ENCODE measurements around the gene CDH13. TPM values are rescaled to one million over a fixed set of nuclear protein-coding genes. Genes with fewer than 3 reads are reported as not detected.

CDH13 gene
- total RNA-seq, 2 experiments from 2014 or later: not detected

DNA sequence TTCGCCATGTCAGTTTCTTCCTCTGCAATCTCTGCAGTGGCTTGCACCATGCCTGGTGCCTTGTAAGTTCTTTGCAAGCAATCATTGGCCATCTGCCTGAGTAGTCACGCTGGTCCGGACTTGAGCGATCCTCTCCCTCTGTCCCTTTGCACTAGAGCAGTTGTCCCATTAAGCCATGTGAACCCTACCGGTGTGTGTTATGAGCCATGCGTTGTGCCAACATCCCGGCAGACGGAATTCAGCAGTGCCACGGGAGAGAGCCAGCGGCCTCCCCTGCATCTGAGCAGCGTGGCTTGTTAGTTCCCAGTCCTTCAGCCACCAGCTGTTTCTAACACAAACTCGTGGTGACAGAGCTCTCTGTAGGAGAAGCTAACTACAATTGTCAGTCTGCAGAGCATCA lies 905.9 kb downstream of the CDH13 start:
- Mint-ChIP-seq H3K4me3 (no peak overlapping the region), H3K4me1 (no peaks in the 10 kb centered on the region), H3K27ac (no peak overlapping the region), H3K9me3 (ENCODE audit: low read depth) (peaks cover 10% of the 10 kb centered on the region), H3K36me3 (no peaks in the 10 kb centered on the region), H3K27me3 (no peaks in the 10 kb centered on the region)
- ATAC-seq (no peak), DNase-seq (no peak)
- CTCF ChIA-PET: no interaction called here

DNA sequence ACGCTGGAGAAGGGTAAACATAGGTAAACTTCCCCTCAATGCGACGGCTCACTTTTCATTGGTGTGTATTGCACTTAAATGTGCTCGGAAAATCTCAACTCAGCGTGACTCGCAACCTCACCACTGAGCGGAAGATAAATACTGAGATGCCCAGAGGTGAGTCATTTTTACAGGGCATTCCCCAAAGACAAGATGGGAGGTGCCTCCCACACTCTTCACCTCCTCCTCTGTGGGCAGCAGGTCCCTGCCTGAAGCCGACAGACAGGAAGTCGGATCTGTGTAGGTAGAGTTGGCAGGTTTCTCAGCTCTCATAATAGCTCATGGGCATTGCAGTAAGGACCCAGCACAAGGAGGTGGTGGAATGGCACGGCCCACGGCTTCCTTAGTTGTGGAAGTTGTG lies 906.4 kb downstream of the CDH13 start:
- Mint-ChIP-seq H3K4me1 (no peaks in the 10 kb centered on the region), H3K4me3 (no peak overlapping the region), H3K27me3 (no peaks in the 10 kb centered on the region), H3K9me3 (ENCODE audit: low read depth) (peaks cover 10% of the 10 kb centered on the region), H3K27ac (no peak overlapping the region), H3K36me3 (no peaks in the 10 kb centered on the region)
- ATAC-seq: no peak
- CTCF ChIA-PET: no interaction called here
- DNase-seq: no peak

DNA sequence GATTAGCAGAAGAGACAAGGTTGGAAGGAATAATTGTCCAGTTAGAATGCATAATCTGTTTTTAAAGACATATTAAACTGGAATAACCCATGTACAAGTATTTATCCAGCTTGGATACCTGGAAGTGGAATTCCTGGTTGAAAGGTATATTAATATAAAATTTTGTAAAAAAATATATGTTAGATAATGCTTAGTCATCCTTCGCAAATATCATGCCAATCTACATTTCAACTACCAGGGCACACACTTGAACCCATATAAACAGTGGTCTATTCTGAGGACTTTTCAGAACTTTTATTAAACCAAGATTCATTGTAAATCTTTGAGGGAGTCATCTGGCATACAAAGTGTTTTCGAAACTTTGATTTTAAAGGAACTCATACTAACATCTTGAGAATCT lies 911.9 kb downstream of the CDH13 start:
- no peaks in the 10 kb centered on the region for H3K4me1 Mint-ChIP-seq
- H3K27me3 Mint-ChIP-seq: no peaks in the 10 kb centered on the region
- H3K36me3 Mint-ChIP-seq: no peaks in the 10 kb centered on the region
- H3K27ac Mint-ChIP-seq: no peak overlapping the region
- H3K9me3 Mint-ChIP-seq (ENCODE audit: low read depth): peaks cover 10% of the 10 kb centered on the region
- CTCF ChIA-PET: no interaction called here
- ATAC-seq: no peak
- H3K4me3 Mint-ChIP-seq: no peak overlapping the region
- no peak for DNase-seq

GRCh38 chr16:83539736-83540490 lies 913.1 kb downstream of the CDH13 start:
- no peak for DNase-seq
- Mint-ChIP-seq H3K4me3 (no peak overlapping the region), H3K9me3 (ENCODE audit: low read depth) (peaks cover 10% of the 10 kb centered on the region), H3K27ac (no peak overlapping the region), H3K36me3 (no peaks in the 10 kb centered on the region), H3K4me1 (no peaks in the 10 kb centered on the region), H3K27me3 (no peaks in the 10 kb centered on the region)
- CTCF ChIA-PET: interaction anchor here (0.7 kb wide), 1 partner anchor 11 kb away, joined by 4 read pairs; no protein-coding TSS in a partner anchor
- no peak for ATAC-seq

DNA sequence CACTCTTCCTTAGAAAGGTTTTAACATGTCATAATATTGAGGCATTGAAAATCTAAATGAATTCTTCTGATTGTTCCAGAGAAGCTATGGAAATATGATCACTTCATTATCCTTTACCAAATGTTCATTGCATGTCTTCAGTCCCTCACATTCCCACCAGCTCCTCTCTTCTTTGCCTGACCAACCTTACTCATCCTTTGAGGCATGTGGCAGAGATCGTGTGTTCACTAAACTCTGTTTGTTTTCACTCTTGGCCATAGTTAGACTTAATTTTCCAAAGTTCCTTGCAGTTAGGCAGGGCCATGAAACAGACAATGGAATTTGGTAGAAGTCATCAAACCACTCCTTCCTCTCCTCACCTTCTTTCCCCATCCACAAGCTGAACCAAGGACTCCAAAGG lies 914.5 kb downstream of the CDH13 start:
- peaks cover 2% of the 10 kb centered on the region for H3K9me3 Mint-ChIP-seq (ENCODE audit: low read depth)
- H3K4me1 Mint-ChIP-seq: no peaks in the 10 kb centered on the region
- H3K27ac Mint-ChIP-seq: no peak overlapping the region
- CTCF ChIA-PET: no interaction called here
- DNase-seq (no peak), ATAC-seq (no peak)
- no peak overlapping the region for H3K4me3 Mint-ChIP-seq
- H3K36me3 Mint-ChIP-seq: no peaks in the 10 kb centered on the region
- no peaks in the 10 kb centered on the region for H3K27me3 Mint-ChIP-seq

DNA sequence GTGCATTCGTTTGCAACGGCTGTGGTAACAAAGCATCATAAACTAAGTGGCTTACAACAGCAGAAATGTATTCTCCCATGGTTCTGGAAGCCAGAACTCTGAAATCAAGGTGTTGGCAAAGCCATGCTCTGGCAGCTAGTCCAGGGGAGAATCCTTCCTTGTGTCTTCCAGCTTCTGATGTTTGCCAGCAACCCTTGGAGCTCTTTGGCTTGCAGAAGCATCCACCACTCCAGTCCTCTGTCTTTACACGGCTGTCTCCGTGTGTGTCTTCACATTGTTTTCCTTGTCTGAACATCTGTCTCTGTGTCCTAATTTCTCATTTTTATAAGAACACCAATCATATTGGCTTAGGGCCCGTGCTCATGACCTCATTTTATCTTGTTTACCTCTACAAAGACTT lies 915.7 kb downstream of the CDH13 start:
- H3K27me3 Mint-ChIP-seq: no peaks in the 10 kb centered on the region
- peaks cover 2% of the 10 kb centered on the region for H3K9me3 Mint-ChIP-seq (ENCODE audit: low read depth)
- H3K4me3 Mint-ChIP-seq: no peak overlapping the region
- H3K27ac Mint-ChIP-seq: no peak overlapping the region
- ATAC-seq: no peak
- no peak for DNase-seq
- CTCF ChIA-PET: no interaction called here
- H3K36me3 Mint-ChIP-seq: no peaks in the 10 kb centered on the region
- H3K4me1 Mint-ChIP-seq: no peaks in the 10 kb centered on the region

DNA sequence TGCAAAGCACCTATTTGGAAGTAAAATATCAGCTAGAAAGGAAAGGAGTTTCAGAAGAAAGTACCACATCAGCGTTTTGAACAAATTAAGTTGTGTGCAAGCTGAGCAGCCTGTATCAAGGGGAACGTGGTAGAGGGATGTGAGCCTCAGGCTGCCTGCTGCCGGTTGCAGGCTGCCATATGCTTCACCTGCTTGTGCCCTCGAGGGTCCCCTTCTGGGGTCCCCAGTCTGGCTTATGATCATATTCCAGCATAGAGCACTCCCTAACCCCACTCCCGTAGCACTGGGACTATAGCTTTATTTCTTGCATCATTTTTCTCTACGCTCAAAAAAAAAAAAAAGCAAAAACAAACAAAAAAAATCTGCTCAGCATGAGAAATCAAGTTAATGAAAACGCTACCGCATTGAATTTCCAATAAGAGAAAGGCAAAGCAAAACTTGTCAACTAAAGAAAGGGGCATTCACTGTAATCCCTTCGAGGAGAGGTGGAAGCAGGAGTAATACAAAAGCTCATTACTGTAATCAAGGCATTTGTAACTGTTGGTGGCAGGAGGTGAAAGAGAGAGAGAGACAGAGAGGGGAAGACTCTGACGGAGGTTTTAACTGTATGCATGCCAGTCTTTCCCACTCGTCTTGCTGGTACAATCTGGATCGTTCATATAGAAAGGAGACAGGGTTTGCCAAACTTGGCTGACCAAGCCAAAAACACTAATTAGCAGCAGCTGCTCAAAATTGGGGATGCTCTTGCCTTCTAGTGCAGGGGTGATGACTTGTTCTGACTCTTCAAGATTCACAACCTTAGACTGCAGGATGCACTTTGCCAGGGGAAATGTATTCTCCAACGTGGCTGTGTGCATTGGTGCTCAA lies 922.8 kb downstream of the CDH13 start:
- Mint-ChIP-seq H3K4me1 (no peaks in the 10 kb centered on the region), H3K27ac (no peak overlapping the region)
- CTCF ChIA-PET: no interaction called here

DNA sequence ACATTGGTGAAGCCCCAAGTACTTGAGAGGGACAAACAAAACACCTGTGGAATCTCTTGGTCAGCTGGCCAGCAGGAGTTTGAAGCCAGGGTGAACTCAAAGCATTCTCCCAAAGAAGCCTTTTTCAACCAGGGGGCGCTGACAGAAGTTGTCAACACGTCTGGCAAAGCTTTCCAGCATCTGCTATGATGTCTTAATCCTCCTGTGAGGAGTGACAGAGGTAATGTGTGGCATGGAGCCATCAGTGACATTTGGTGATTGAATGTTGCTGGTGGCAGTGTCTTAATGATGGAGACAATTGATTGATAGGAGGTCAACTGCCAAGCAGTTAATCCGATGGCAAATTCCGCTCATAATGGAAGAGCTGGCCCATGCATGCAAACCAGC lies 923.4 kb downstream of the CDH13 start:
- CTCF ChIA-PET: no interaction called here
- Mint-ChIP-seq H3K4me1 (no peaks in the 10 kb centered on the region), H3K27ac (no peak overlapping the region)

More for the DNA sequence above, 922.8 kb downstream of the CDH13 start:
- no peak for DNase-seq
- ATAC-seq: no peak
- no peaks in the 10 kb centered on the region for H3K9me3 Mint-ChIP-seq (ENCODE audit: low read depth)
- no peak overlapping the region for H3K4me3 Mint-ChIP-seq
- H3K36me3 Mint-ChIP-seq: no peaks in the 10 kb centered on the region
- no peaks in the 10 kb centered on the region for H3K27me3 Mint-ChIP-seq

DNA sequence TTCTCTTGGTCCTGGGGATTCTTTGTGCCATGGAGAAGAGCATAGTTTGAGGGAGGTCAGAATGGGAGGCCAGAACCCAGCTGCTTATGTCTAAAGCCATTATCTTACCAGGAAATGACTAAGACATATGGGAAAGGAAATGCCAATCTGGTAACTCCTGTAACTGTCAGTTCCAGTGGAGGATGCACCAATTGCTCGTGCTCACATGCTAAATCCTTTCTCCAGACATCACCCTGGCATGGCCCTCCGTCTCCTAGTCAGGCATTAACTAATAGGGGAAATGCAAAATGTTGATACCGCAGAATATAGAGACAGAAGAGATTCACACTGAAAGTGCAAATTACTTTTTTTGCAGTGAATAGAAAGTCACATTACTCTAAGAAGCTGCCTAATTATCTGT lies 925.5 kb downstream of the CDH13 start:
- Mint-ChIP-seq H3K4me3 (no peak overlapping the region), H3K27me3 (no peaks in the 10 kb centered on the region), H3K27ac (no peak overlapping the region), H3K36me3 (no peaks in the 10 kb centered on the region), H3K9me3 (ENCODE audit: low read depth) (no peaks in the 10 kb centered on the region), H3K4me1 (no peaks in the 10 kb centered on the region)
- CTCF ChIA-PET: no interaction called here
- ATAC-seq (no peak), DNase-seq (no peak)

More for the DNA sequence above, 923.4 kb downstream of the CDH13 start:
- ATAC-seq (no peak), DNase-seq (no peak)
- H3K4me3 Mint-ChIP-seq: no peak overlapping the region
- no peaks in the 10 kb centered on the region for H3K9me3 Mint-ChIP-seq (ENCODE audit: low read depth)
- no peaks in the 10 kb centered on the region for H3K27me3 Mint-ChIP-seq
- H3K36me3 Mint-ChIP-seq: no peaks in the 10 kb centered on the region

- H3K4me3 Mint-ChIP-seq: no peak overlapping the region
These were observed 926.2 kb downstream of the CDH13 start for GRCh38 chr16:83552930-83553329.

DNA sequence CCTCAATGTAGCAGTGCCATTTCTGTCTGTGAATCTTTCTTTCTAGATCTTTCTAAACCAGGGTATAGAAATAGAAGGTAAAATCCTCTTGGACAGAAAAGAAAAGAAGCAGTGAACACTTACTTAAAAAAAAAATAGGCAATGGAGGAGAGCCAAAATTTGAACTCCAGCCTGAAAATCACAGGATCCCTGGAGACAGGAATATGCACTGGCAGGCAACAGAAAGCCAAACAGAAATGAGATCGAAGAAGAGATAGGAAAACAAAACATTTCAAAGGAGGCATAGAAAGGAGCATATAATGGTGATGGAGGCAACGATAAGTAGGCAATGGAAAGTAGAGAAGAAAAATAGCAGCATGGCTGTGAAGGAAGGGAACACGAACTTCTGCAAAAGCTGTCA lies 927.3 kb downstream of the CDH13 start:
- Mint-ChIP-seq H3K4me1 (no peaks in the 10 kb centered on the region), H3K27ac (no peak overlapping the region), H3K4me3 (no peak overlapping the region), H3K27me3 (no peaks in the 10 kb centered on the region), H3K9me3 (ENCODE audit: low read depth) (no peaks in the 10 kb centered on the region), H3K36me3 (no peaks in the 10 kb centered on the region)
- DNase-seq (no peak), ATAC-seq (no peak)
- CTCF ChIA-PET: no interaction called here

More at GRCh38 chr16:83552930-83553329, 926.2 kb downstream of the CDH13 start:
- H3K4me1 Mint-ChIP-seq: no peaks in the 10 kb centered on the region
- DNase-seq (no peak), ATAC-seq (no peak)
- H3K9me3 Mint-ChIP-seq (ENCODE audit: low read depth): no peaks in the 10 kb centered on the region
- CTCF ChIA-PET: no interaction called here
- no peaks in the 10 kb centered on the region for H3K36me3 Mint-ChIP-seq
- no peaks in the 10 kb centered on the region for H3K27me3 Mint-ChIP-seq
- no peak overlapping the region for H3K27ac Mint-ChIP-seq

GRCh38 chr16:83554540-83554939 lies 927.8 kb downstream of the CDH13 start:
- H3K4me3 Mint-ChIP-seq: no peak overlapping the region
- no peaks in the 10 kb centered on the region for H3K9me3 Mint-ChIP-seq (ENCODE audit: low read depth)
- ATAC-seq (no peak), DNase-seq (no peak)
- H3K27ac Mint-ChIP-seq: no peak overlapping the region
- no peaks in the 10 kb centered on the region for H3K4me1 Mint-ChIP-seq
- no peaks in the 10 kb centered on the region for H3K36me3 Mint-ChIP-seq
- H3K27me3 Mint-ChIP-seq: no peaks in the 10 kb centered on the region
- CTCF ChIA-PET: no interaction called here

DNA sequence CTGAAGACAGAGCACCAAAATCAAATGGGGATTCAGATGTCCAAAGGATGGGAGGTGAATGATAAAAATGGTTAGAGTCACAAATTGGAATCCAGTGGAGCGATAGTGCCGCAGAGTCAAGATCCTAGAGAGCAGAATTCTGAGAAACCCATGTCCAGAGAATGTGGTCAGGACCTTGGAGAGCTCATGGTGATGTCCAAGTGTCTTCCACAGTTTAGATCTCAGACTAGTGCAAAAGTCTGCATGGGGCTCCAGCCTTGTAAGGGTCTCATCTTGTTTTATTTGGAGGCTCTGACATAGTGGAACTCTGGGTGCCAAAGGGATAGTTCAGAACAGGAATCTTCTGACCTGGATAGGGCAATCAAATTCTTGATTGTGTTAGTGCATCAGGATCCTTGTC lies 935.1 kb downstream of the CDH13 start:
- Mint-ChIP-seq H3K4me1 (no peaks in the 10 kb centered on the region), H3K4me3 (no peak overlapping the region), H3K27ac (no peak overlapping the region), H3K27me3 (no peaks in the 10 kb centered on the region), H3K36me3 (no peaks in the 10 kb centered on the region), H3K9me3 (ENCODE audit: low read depth) (peaks cover 2% of the 10 kb centered on the region)
- DNase-seq (no peak), ATAC-seq (no peak)
- CTCF ChIA-PET: no interaction called here

DNA sequence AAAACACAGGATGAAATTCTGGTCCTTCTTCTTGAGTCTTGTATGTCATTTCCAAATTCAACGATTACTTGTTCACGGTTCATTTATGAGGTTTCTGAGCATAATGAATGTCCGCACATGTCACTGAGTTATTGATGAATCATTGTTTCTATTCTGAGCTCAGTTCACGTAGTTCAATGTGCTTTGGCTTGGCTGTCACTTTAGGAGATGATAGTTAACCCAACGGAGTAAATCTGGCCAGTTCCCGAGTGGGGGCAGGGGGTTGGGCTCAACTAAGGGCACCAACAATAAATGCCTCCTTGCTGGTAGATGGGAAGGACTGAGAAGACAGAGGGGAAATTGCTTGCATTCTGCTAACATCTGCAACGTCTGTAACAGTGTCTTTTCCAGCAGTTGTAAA lies 941.6 kb downstream of the CDH13 start:
- CTCF ChIA-PET: no interaction called here
- no peak for ATAC-seq
- no peak for DNase-seq
- Mint-ChIP-seq H3K9me3 (ENCODE audit: low read depth) (peaks cover 2% of the 10 kb centered on the region), H3K4me1 (no peaks in the 10 kb centered on the region), H3K4me3 (no peak overlapping the region), H3K27ac (no peak overlapping the region), H3K36me3 (no peaks in the 10 kb centered on the region), H3K27me3 (no peaks in the 10 kb centered on the region)

Measured in activated CD8-positive, alpha-beta memory T cell treated with anti-CD3 and anti-CD28 coated beads, Interleukin-2, amount 10 ng/mL, durations not matched to agents 7 days and 5 days (primary cell).